HepG2 (cell line): ENCODE measurements around the gene C1QTNF5. TPM values are rescaled to one million over a fixed set of nuclear protein-coding genes. Genes with fewer than 3 reads are reported as not detected.
A peak's percentile ranks its signal among the peaks of the same experiment; 100 is the strongest.

Source experiments
- CEBPG ChIP-seq: IDR thresholded peaks from 2 replicates; pipeline ENCODE4 v1.6.1; 2016
- CREM ChIP-seq, 2 experiments: sonication (generic) in 1 of 2; formaldehyde crosslinking in 1 of 2; IDR thresholded peaks; 2 replicates each; pipeline versions ENCODE4 v1.4.0 to v1.6.1; 2016 to 2020; ENCODE audit warnings: antibody characterized with exemption in 1 of 2, mild to moderate bottlenecking in 1 of 2, missing genetic modification reagents in 1 of 2
- DMAP1 ChIP-seq: IDR thresholded peaks from 2 replicates; pipeline ENCODE4 v1.6.1; 2016
- FOSL1 ChIP-seq: sonication (generic); formaldehyde crosslinking; IDR thresholded peaks from 2 replicates; pipeline ENCODE4 v1.9.0; 2021; ENCODE audit warnings: missing genetic modification reagents, borderline replicate concordance
- FOXP1 ChIP-seq, 2 experiments: fragments of 450-650 bp in 1 of 2; IDR thresholded peaks; 2 replicates each; pipeline ENCODE4 v1.6.1; 2017 to 2018; ENCODE audit warnings: antibody characterized with exemption in 1 of 2
- GTF3A ChIP-seq: sonication (generic); formaldehyde crosslinking; conservative IDR thresholded peaks from 2 replicates; pipeline ENCODE4 v1.4.0; 2020; ENCODE audit warnings: mild to moderate bottlenecking, missing genetic modification reagents
- HINFP ChIP-seq: sonication (generic); formaldehyde crosslinking; IDR thresholded peaks from 2 replicates; pipeline ENCODE4 v1.4.0; 2020; ENCODE audit warnings: low read depth, mild to moderate bottlenecking, missing genetic modification reagents
- HNRNPLL ChIP-seq: fragments of 200-400 bp; formaldehyde crosslinking; IDR thresholded peaks from 2 replicates; pipeline ENCODE4 v1.6.1; 2017; ENCODE audit warnings: mild to moderate bottlenecking, low read depth, low read length; ENCODE audit not compliant: poor library complexity, severe bottlenecking
- IKZF4 ChIP-seq: sonication (generic); formaldehyde crosslinking; IDR thresholded peaks from 2 replicates; pipeline ENCODE4 v1.5.1; 2020; ENCODE audit warnings: borderline replicate concordance, mild to moderate bottlenecking, low read depth, missing genetic modification reagents; ENCODE audit errors: not compliant biosample characterization
- KAT2B ChIP-seq: fragments of 150-350 bp; IDR thresholded peaks from 2 replicates; pipeline ENCODE4 v1.6.1; 2014; ENCODE audit warnings: low read depth, low read length, borderline replicate concordance
- KMT2A ChIP-seq: sonication (generic); formaldehyde crosslinking; IDR thresholded peaks from 2 replicates; pipeline ENCODE4 v1.4.0; 2020; ENCODE audit warnings: missing genetic modification reagents
- MED13 ChIP-seq: sonication (generic); formaldehyde crosslinking; IDR thresholded peaks from 2 replicates; pipeline ENCODE4 v1.5.0; 2020; ENCODE audit warnings: missing genetic modification reagents
- MZF1 ChIP-seq: sonication (generic); formaldehyde crosslinking; IDR thresholded peaks from 2 replicates; pipeline ENCODE4 v1.8.1; 2023; ENCODE audit warnings: mild to moderate bottlenecking, missing genetic modification reagents, borderline replicate concordance
- NFRKB ChIP-seq: fragments of 450-650 bp; IDR thresholded peaks from 2 replicates; pipeline ENCODE4 v1.6.1; 2017
- PATZ1 ChIP-seq: sonication (generic); formaldehyde crosslinking; IDR thresholded peaks from 2 replicates; pipeline ENCODE4 v1.4.0; 2020; ENCODE audit warnings: missing genetic modification reagents
- SOX6 ChIP-seq, 2 experiments: fragments of 450-650 bp in 1 of 2; sonication (generic) in 1 of 2; formaldehyde crosslinking in 1 of 2; IDR thresholded peaks; 2 replicates each; pipeline versions ENCODE4 v1.4.0 to v1.6.1; 2017 to 2020; ENCODE audit warnings: antibody characterized with exemption in 1 of 2, mild to moderate bottlenecking in 1 of 2, missing genetic modification reagents in 1 of 2
- TCF12 ChIP-seq, 2 experiments: fragments of 450-650 bp in 1 of 2; sonication (generic) in 1 of 2; formaldehyde crosslinking in 1 of 2; IDR thresholded peaks; 2 replicates each; pipeline versions ENCODE4 v1.6.1 to v1.8.0; 2017 to 2022; ENCODE audit warnings: antibody characterized with exemption in 1 of 2, mild to moderate bottlenecking in 1 of 2, missing genetic modification reagents in 1 of 2, moderate library complexity in 1 of 2
- THAP11 ChIP-seq: IDR thresholded peaks from 2 replicates; pipeline ENCODE4 v1.6.1; 2016; ENCODE audit warnings: missing biosample characterization, missing genetic modification reagents
- TOPORS ChIP-seq: sonication (generic); formaldehyde crosslinking; IDR thresholded peaks from 2 replicates; pipeline ENCODE4 v1.8.0; 2023; ENCODE audit warnings: mild to moderate bottlenecking, missing genetic modification reagents
- ZFP41 ChIP-seq: sonication (generic); formaldehyde crosslinking; IDR thresholded peaks from 2 replicates; pipeline ENCODE4 v1.4.0; 2020; ENCODE audit warnings: mild to moderate bottlenecking, missing genetic modification reagents, borderline replicate concordance
- ZNF337 ChIP-seq: sonication (generic); formaldehyde crosslinking; IDR thresholded peaks from 2 replicates; pipeline ENCODE4 v1.5.1; 2020; ENCODE audit warnings: missing genetic modification reagents, low read depth, mild to moderate bottlenecking, borderline replicate concordance
- ZNF343 ChIP-seq: sonication (generic); formaldehyde crosslinking; IDR thresholded peaks from 2 replicates; pipeline ENCODE4 v1.4.0; 2020; ENCODE audit warnings: mild to moderate bottlenecking, missing genetic modification reagents
- ZNF354B ChIP-seq: sonication (generic); formaldehyde crosslinking; IDR thresholded peaks from 2 replicates; pipeline ENCODE4 v1.8.0; 2022; ENCODE audit warnings: mild to moderate bottlenecking, missing genetic modification reagents
- ZNF501 ChIP-seq: sonication (generic); formaldehyde crosslinking; IDR thresholded peaks from 2 replicates; pipeline ENCODE4 v1.5.1; 2020; ENCODE audit warnings: mild to moderate bottlenecking, moderate library complexity, missing genetic modification reagents
- ZNF543 ChIP-seq: sonication (generic); formaldehyde crosslinking; IDR thresholded peaks from 2 replicates; pipeline ENCODE4 v1.4.0; 2020; ENCODE audit warnings: mild to moderate bottlenecking, missing genetic modification reagents
- ZNF790 ChIP-seq: sonication (generic); formaldehyde crosslinking; IDR thresholded peaks from 2 replicates; pipeline ENCODE4 v1.8.0; 2022; ENCODE audit warnings: missing genetic modification reagents, mild to moderate bottlenecking, borderline replicate concordance
- ZSCAN12 ChIP-seq: sonication (generic); formaldehyde crosslinking; IDR thresholded peaks from 2 replicates; pipeline ENCODE4 v1.9.0; 2021; ENCODE audit warnings: mild to moderate bottlenecking, missing genetic modification reagents
- polyA plus RNA-seq, 8 experiments: library from polyadenylated mRNA; depleted of rRNA in 3 of 8; stranded (reverse) in 7 of 8; unstranded in 1 of 8; fragments of >200 nt; fragmentation: Illumina TruSeq in 4 of 8; extraction: Trizol in 4 of 8; gene quantifications; 2 replicates each; pipeline versions ENCODE4 v1.2.1 to v1.2.3, GENCODE V29; 2011 to 2016; ENCODE audit warnings: low read depth in 4 of 8, missing spikeins in 1 of 8, mixed read lengths in 1 of 8; ENCODE audit not compliant: insufficient read depth in 1 of 8
- total RNA-seq, 5 experiments: library from RNA; depleted of rRNA; stranded (reverse); fragments of >200 nt; fragmentation: Illumina TruSeq; extraction: Trizol; gene quantifications; 2 replicates each; pipeline ENCODE4 v1.2.3, GENCODE V29; 2016; ENCODE audit warnings: low read depth in 1 of 5

Gene C1QTNF5
- total and polyA plus RNA-seq, 2 of the 13 experiments (the other 11 are each of a cell fraction or from before 2014, with no cell fraction given) = 0.86 to 1.2 TPM

- TF ChIP-seq THAP11 (CRISPR knock-in tag) (peak; percentile 44; the same call in 1 of the 2 replicates), MED13 (no peak), NFRKB (no peak), MZF1 (CRISPR knock-in tag) (no peak), FOXP1 (IDR thresholded peaks at IDR 0.05) (no peak), FOXP1 (CRISPR knock-in tag; IDR thresholded peaks at IDR 0.05) (no peak), IKZF4 (CRISPR knock-in tag) (peak; percentile 33), GTF3A (no peak), KMT2A (no peak; the same call in 1 of the 2 replicates), PATZ1 (0 out of 2 replicates have a peak, but pooled peaks have one; percentile 6), TCF12 (IDR thresholded peaks at IDR 0.05) (no peak), TCF12 (CRISPR knock-in tag; IDR thresholded peaks at IDR 0.05) (no peak), ZNF354B (no peak), ZNF337 (CRISPR knock-in tag) (no peak), ZSCAN12 (CRISPR knock-in tag) (no peak), ZNF790 (CRISPR knock-in tag) (no peak), ZNF343 (CRISPR knock-in tag) (no peak; the same call in 1 of the 2 replicates), SOX6 (IDR thresholded peaks at IDR 0.05) (no peak), SOX6 (CRISPR knock-in tag; IDR thresholded peaks at IDR 0.05) (peak; percentile 41; the same call in 1 of the 2 replicates), DMAP1 (peak; percentile 41; the same call in 1 of the 2 replicates), HINFP (CRISPR knock-in tag) (0 out of 2 replicates have a peak, but pooled peaks have one; percentile 3), CREM (IDR thresholded peaks at IDR 0.05) (peak; percentile 62), CREM (CRISPR knock-in tag; IDR thresholded peaks at IDR 0.05) (no peak), KAT2B (no peak), ZNF543 (CRISPR knock-in tag) (0 out of 2 replicates have a peak, but pooled peaks have one; percentile 55), ZNF501 (0 out of 2 replicates have a peak, but pooled peaks have one; percentile 7), ZFP41 (CRISPR knock-in tag) (no peak), TOPORS (CRISPR knock-in tag) (no peak), HNRNPLL (peak; percentile 15), CEBPG (CRISPR knock-in tag) (no peak; the same call in 1 of the 2 replicates), FOSL1 (CRISPR knock-in tag) (no peak)
Measured at GRCh38 chr11:119318240-119319135, 22.2 kb downstream of the C1QTNF5 start (continued).
